Endothelial cell of umbilical vein (primary cell): Measurements from ENCODE around the gene MTCH1. TPM values are rescaled to one million over a fixed set of nuclear protein-coding genes. Genes with fewer than 3 reads are reported as not detected.

Experiments used
- BruUV-seq: library from RNA; stranded (reverse); fragments of 400-500 nt; replicated peaks from 2 replicates; lab custom pipeline; 2021; lab: Mats Ljungman, UMichigan
- CTCF ChIA-PET: fragments of 300-600, 350-600 bp; sonication (Branson Sonifier 250); formaldehyde crosslinking; loops from one replicate; lab custom pipeline; 2021; ENCODE audit warnings: antibody characterized with exemption, inconsistent platforms; lab: Charles Lee
- POLR2A ChIA-PET: fragments of 300-600, 350-600 bp; sonication (Branson Sonifier 250); formaldehyde crosslinking; loops from one replicate; lab custom pipeline; 2021; ENCODE audit warnings: antibody characterized with exemption, inconsistent platforms; lab: Charles Lee
- DNase-seq: peaks from one replicate; pipeline ENCODE4 v3.0.0-alpha.2; 2011; ENCODE audit warnings: low read depth, low spot score
- FAIRE-seq: peaks from 2 replicates; lab custom pipeline; 2011; peaks lifted over from hg19 to GRCh38; lab: Jason Lieb, UNC
- H2AFZ ChIP-seq: 2 replicates; pipeline ENCODE4 v1.6.0; 2012; ENCODE audit warnings: low read depth, low read length, control low read depth, inconsistent platforms
- H3K27ac ChIP-seq: 2 replicates; pipeline ENCODE4 v1.5.1; 2011; ENCODE audit warnings: low read depth, mild to moderate bottlenecking, control low read depth, low read length, moderate library complexity; ENCODE audit not compliant: insufficient read depth
- H3K27me3 ChIP-seq, 2 experiments: 2 replicates each; pipeline versions ENCODE4 v1.6.0 to v1.6.1; 2011; ENCODE audit warnings: low read length in 2 of 2, mixed read lengths in 1 of 2; ENCODE audit not compliant: control insufficient read depth in 2 of 2, insufficient read depth in 2 of 2
- H3K36me3 ChIP-seq, 2 experiments: 2 replicates in 1 of 2; 3 replicates in 1 of 2; pipeline ENCODE4 v1.5.1; 2011; ENCODE audit warnings: low read length in 2 of 2, mild to moderate bottlenecking in 1 of 2, moderate library complexity in 1 of 2; ENCODE audit not compliant: control insufficient read depth in 2 of 2, insufficient read depth in 2 of 2; ENCODE audit errors: extremely low read depth in 1 of 2
- H3K4me1 ChIP-seq: 3 replicates; pipeline ENCODE4 v1.5.1; 2011; ENCODE audit warnings: mild to moderate bottlenecking, low read length; ENCODE audit not compliant: control insufficient read depth, insufficient read depth; ENCODE audit errors: extremely low read depth
- H3K4me2 ChIP-seq: 2 replicates; pipeline ENCODE4 v1.6.1; 2011; ENCODE audit warnings: low read length, control low read depth, mixed read lengths; ENCODE audit not compliant: insufficient read depth
- H3K4me3 ChIP-seq, 3 experiments: fragments of 200-600 bp in 1 of 3; sonication (generic), shearing (Covaris generic) in 1 of 3; replicated peaks in 1 of 3; 2 replicates each; pipeline ENCODE4 v1.5.1; 2011 to 2016; ENCODE audit warnings: control low read depth in 3 of 3, low read length in 3 of 3, mild to moderate bottlenecking in 2 of 3, inconsistent platforms in 1 of 3, low read depth in 1 of 3, moderate library complexity in 1 of 3; ENCODE audit not compliant: insufficient read depth in 1 of 3
- H3K79me2 ChIP-seq: 2 replicates; pipeline ENCODE4 v1.6.0; 2012; ENCODE audit warnings: low read length, inconsistent platforms; ENCODE audit not compliant: control insufficient read depth, insufficient read depth
- H3K9ac ChIP-seq: replicated peaks from 2 replicates; pipeline ENCODE3; 2011; ENCODE audit warnings: low read length, control low read depth; ENCODE audit not compliant: insufficient read depth; ENCODE audit errors: extremely low read depth
- H3K9me1 ChIP-seq: replicated peaks from 3 replicates; pipeline ENCODE4 v1.6.0; 2011; ENCODE audit warnings: mild to moderate bottlenecking, low read length; ENCODE audit not compliant: control insufficient read depth, insufficient read depth; ENCODE audit errors: extremely low read depth
- H3K9me3 ChIP-seq: replicated peaks from 2 replicates; pipeline ENCODE4 v1.5.1; 2012; ENCODE audit warnings: low read length, inconsistent platforms; ENCODE audit not compliant: control insufficient read depth, insufficient read depth
- H4K20me1 ChIP-seq: replicated peaks from 2 replicates; pipeline ENCODE3; 2011; ENCODE audit warnings: mild to moderate bottlenecking, low read length; ENCODE audit not compliant: control insufficient read depth, insufficient read depth; ENCODE audit errors: extremely low read depth
- EZH2 ChIP-seq: IDR thresholded peaks from 2 replicates; pipeline ENCODE4 v1.6.1; 2012; ENCODE audit warnings: borderline replicate concordance, low read depth, mild to moderate bottlenecking, moderate library complexity, low read length, inconsistent platforms; ENCODE audit not compliant: severe bottlenecking
- FOS ChIP-seq: IDR thresholded peaks from 2 replicates; pipeline ENCODE4 v1.6.1; 2011; ENCODE audit warnings: mild to moderate bottlenecking, low read length, moderate library complexity, borderline replicate concordance; ENCODE audit not compliant: insufficient read depth
- GATA2 ChIP-seq: IDR thresholded peaks from 2 replicates; pipeline ENCODE4 v1.7.0; 2011; ENCODE audit warnings: low read depth, mild to moderate bottlenecking, moderate library complexity, mixed read lengths, low read length; ENCODE audit not compliant: insufficient read length, insufficient read depth
- JUN ChIP-seq: IDR thresholded peaks from 2 replicates; pipeline ENCODE4 v1.6.1; 2011; ENCODE audit warnings: borderline replicate concordance, low read depth; ENCODE audit not compliant: insufficient read length, insufficient read depth
- MYC ChIP-seq: IDR thresholded peaks from one replicate; pipeline ENCODE4 v1.6.1; 2011; ENCODE audit warnings: mild to moderate bottlenecking, low read depth, low read length
- POLR2A ChIP-seq: IDR thresholded peaks from 2 replicates; pipeline ENCODE4 v1.6.1; 2012; ENCODE audit warnings: low read depth, mild to moderate bottlenecking, control low read depth, low read length
- POLR2AphosphoS5 ChIP-seq: IDR thresholded peaks from 2 replicates; pipeline ENCODE4 v1.6.1; 2012; ENCODE audit warnings: low read depth, mild to moderate bottlenecking, control low read depth, low read length, moderate library complexity; ENCODE audit not compliant: insufficient read depth
- dilution Hi-C: fragments of 300-500 bp; cut with MboI; formaldehyde crosslinking; loops from one replicate; pipeline ENCODE4 v1.15.0; 2019; ENCODE audit warnings: low sequenced_read_pairs; ENCODE audit not compliant: extremely low pct_ligation_motif_present
- intact Hi-C: fragments of 100-400 bp; cut with micrococcal nuclease; formaldehyde crosslinking; loops from one replicate; pipeline ENCODE4 v1.10.0; 2022
- polyA plus RNA-seq, 4 experiments: library from polyadenylated mRNA; depleted of rRNA in 3 of 4; stranded (reverse) in 3 of 4; unstranded in 1 of 4; fragments of >200 nt; gene quantifications; 2 replicates each; pipeline versions ENCODE4 v1.2.1 to v1.2.3, GENCODE V29; 2011 to 2012; ENCODE audit warnings: missing spikeins in 1 of 4
- total RNA-seq: library from RNA; stranded (reverse); gene quantifications from 2 replicates; pipeline ENCODE4 v1.2.3, GENCODE V29; 2021
- TF ChIP-seq, protein P1 (sequence below): IDR thresholded peaks from 2 replicates; pipeline ENCODE4 v1.6.1; 2011; ENCODE audit not compliant: insufficient read depth, insufficient read length
- TF ChIP-seq, protein P2 (sequence below), 2 donors: IDR thresholded peaks; 1 replicate in 1 of 2; 2 replicates in 1 of 2; pipeline ENCODE4 v1.5.1; 2011; ENCODE audit warnings: low read length in 2 of 2, mild to moderate bottlenecking in 2 of 2, moderate library complexity in 2 of 2, control low read depth in 1 of 2, inconsistent platforms in 1 of 2, low read depth in 1 of 2; ENCODE audit not compliant: insufficient read depth in 1 of 2; ENCODE audit errors: extremely low read depth in 1 of 2

The MTCH1 gene
- total and polyA plus RNA-seq, 2 donors (not counting 3 experiments of a cell fraction or from before 2014, with no cell fraction given), result 218 to 228 TPM

DNA sequence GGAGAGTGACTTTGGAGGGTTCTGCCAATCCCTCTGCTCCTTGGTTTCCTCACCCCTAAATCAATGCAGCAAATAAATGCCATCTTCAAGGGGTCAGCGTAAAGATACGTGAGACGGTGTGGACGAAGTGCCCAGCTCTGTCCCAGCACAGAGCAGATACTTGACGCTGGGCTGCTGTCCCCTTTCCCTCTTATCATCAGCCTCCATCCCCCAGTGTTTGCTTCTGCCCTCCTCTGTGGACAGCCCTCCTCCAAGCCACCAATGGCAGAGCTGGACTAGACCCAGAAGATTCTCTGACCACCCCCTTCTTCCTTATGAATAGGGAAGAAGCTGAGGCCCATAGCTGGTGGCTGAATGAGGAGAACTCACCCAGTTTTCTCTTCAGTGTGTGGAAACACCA lies 49.2 kb downstream of the MTCH1 start:
- BruUV-seq, result no TSS peak
- Histone ChIP-seq H3K27me3 (peaks cover 0 to 3% of the 10 kb centered on the region in 2 experiments), H3K36me3 (no peaks in the 10 kb centered on the region), H3K4me2 (no peak overlapping the region), H3K4me1 (peaks cover 8% of the 10 kb centered on the region), H4K20me1 (no peaks in the 10 kb centered on the region), H3K9me3 (no peaks in the 10 kb centered on the region), H2AFZ (no peak overlapping the region), H3K9ac (no peak overlapping the region), H3K79me2 (no peaks in the 10 kb centered on the region), H3K9me1 (no peaks in the 10 kb centered on the region), H3K27ac (no peak overlapping the region), H3K4me3 (no peak overlapping the region)
- intact Hi-C loops (no loop called here), dilution Hi-C loops (no loop called here)
- FAIRE-seq (no peak), DNase-seq (no peak)
- ChIA-PET POLR2A (no interaction called here), CTCF (interaction anchor here (0.7 kb wide), 1 partner anchor 23 kb away, joined by 3 read pairs; no protein-coding TSS in a partner anchor)
- TF ChIP-seq, protein P1, sequence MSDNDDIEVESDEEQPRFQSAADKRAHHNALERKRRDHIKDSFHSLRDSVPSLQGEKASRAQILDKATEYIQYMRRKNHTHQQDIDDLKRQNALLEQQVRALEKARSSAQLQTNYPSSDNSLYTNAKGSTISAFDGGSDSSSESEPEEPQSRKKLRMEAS, result no peak
- no peak for TF ChIP-seq POLR2AphosphoS5
- TF ChIP-seq, protein P2, sequence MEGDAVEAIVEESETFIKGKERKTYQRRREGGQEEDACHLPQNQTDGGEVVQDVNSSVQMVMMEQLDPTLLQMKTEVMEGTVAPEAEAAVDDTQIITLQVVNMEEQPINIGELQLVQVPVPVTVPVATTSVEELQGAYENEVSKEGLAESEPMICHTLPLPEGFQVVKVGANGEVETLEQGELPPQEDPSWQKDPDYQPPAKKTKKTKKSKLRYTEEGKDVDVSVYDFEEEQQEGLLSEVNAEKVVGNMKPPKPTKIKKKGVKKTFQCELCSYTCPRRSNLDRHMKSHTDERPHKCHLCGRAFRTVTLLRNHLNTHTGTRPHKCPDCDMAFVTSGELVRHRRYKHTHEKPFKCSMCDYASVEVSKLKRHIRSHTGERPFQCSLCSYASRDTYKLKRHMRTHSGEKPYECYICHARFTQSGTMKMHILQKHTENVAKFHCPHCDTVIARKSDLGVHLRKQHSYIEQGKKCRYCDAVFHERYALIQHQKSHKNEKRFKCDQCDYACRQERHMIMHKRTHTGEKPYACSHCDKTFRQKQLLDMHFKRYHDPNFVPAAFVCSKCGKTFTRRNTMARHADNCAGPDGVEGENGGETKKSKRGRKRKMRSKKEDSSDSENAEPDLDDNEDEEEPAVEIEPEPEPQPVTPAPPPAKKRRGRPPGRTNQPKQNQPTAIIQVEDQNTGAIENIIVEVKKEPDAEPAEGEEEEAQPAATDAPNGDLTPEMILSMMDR (IDR thresholded peaks at IDR 0.05; ENCODE audit: extremely low read depth in 1 of 2, insufficient read depth in 1 of 2, low read depth in 1 of 2, low read length in 2 of 2), result no peak
- no peak for TF ChIP-seq FOS
- no peak for TF ChIP-seq JUN
- TF ChIP-seq MYC, result no peak
- TF ChIP-seq GATA2, result no peak
- no peak for TF ChIP-seq EZH2
- TF ChIP-seq POLR2A, result no peak
